ENCODE results near the gene ARHGAP42. TPM values are rescaled to one million over a fixed set of nuclear protein-coding genes. Genes with fewer than 3 reads are reported as not detected.

Gene ARHGAP42
- total RNA-seq, 4 donors from 2014 or later: 7.6 to 22.2 (median 14.6) TPM

DNA sequence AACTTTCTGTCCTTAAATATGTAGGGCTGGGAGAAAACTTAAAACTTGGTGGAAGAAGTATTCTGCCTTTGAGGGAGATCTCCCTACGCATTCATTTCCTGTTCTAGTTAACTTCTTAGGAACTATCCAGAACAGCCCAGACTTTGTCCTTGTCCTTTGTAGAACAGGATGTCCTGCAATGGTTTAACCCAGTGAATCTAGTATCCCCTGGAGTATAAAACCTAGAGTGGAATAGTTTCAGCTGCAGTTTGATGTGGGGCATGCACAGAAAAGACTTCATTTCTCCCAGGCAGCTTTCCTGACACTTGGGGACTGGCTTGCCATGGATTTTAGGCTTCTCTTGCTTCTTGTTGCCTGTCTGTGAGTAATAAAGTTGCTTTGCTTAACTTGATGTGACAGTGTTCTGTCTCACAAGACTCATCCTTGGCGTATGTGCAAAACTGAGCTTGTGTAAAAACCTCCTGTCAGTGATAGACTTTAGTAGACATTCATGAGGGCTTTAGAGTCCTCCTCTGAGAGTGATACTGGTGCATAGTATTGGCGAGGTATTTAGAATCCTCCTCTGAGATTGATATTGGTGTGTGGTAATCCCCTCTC, 28.2 kb downstream of the ARHGAP42 start:
- TF ChIP-seq POLR2A (IDR thresholded peaks at IDR 0.05): no peak
- TF ChIP-seq, protein P1, sequence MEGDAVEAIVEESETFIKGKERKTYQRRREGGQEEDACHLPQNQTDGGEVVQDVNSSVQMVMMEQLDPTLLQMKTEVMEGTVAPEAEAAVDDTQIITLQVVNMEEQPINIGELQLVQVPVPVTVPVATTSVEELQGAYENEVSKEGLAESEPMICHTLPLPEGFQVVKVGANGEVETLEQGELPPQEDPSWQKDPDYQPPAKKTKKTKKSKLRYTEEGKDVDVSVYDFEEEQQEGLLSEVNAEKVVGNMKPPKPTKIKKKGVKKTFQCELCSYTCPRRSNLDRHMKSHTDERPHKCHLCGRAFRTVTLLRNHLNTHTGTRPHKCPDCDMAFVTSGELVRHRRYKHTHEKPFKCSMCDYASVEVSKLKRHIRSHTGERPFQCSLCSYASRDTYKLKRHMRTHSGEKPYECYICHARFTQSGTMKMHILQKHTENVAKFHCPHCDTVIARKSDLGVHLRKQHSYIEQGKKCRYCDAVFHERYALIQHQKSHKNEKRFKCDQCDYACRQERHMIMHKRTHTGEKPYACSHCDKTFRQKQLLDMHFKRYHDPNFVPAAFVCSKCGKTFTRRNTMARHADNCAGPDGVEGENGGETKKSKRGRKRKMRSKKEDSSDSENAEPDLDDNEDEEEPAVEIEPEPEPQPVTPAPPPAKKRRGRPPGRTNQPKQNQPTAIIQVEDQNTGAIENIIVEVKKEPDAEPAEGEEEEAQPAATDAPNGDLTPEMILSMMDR (IDR thresholded peaks at IDR 0.05): no peak
- 78 to 90% methylated on average over 3 of the region's 3 CpGs for WGBS, 2 donors
- no peak for DNase-seq (ENCODE audit: low spot score in 2 of 2)
- H3K4me3 ChIP-seq (ENCODE audit: low read depth, poor library complexity, severe bottlenecking): no peak overlapping the region
- intact Hi-C loops (cut with DNase I; ENCODE audit: low total_unique reads): no loop called here

DNA sequence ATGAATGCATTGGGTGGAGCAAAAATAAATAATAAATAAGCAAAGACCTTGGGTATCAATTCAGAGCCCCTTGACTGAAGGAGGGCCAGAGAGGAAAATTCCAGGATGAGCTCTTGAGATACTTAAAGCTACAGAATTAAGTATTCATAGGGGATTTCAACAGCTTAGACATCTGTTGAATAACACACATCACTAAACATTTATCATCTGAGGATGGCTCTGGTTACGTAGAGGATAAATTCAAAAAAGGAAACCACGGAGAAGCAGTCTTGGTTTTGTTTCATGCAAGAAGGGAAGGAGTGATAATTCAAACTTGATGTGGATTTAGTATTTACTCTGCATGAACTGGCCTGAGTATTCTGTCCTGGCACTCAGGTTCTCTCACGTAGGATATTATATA, 29.8 kb downstream of the ARHGAP42 start:
- intact Hi-C loops (cut with DNase I; ENCODE audit: low total_unique reads): no loop called here
- H3K4me3 ChIP-seq (ENCODE audit: low read depth, poor library complexity, severe bottlenecking): no peak overlapping the region
- DNase-seq (ENCODE audit: low spot score in 2 of 2): no peak
- TF ChIP-seq, protein P1 (IDR thresholded peaks at IDR 0.05): no peak
- TF ChIP-seq POLR2A (IDR thresholded peaks at IDR 0.05): no peak
- WGBS, 2 donors: 79 to 80% methylated on average over 3 of the region's 3 CpGs

DNA sequence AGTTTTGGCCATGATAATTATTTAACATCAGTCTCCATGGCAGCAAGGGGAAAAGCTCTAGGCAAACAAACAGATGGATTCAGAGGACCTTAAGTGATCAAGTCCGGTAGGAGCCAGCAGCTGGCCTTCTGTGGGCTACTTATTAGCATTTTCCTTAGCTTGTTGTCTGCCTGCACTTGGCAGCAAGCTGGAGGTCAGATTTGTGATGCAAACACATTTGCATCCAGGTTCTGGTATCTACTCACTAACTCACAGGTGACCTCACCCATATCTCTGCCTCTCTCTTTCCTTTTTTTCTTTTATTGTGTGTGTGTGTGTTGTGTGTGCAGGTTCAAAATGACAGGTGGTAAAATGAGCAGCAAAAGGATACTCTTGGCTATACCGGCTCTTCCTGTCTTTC, 32.3 kb downstream of the ARHGAP42 start:
- intact Hi-C loops (cut with DNase I; ENCODE audit: low total_unique reads): no loop called here
- DNase-seq (ENCODE audit: low spot score in 2 of 2): no peak
- H3K4me3 ChIP-seq (ENCODE audit: low read depth, poor library complexity, severe bottlenecking): no peak overlapping the region
- WGBS, 2 donors: 9 to 14% methylated on average over 2 of the region's 2 CpGs
- TF ChIP-seq POLR2A (IDR thresholded peaks at IDR 0.05): no peak
- TF ChIP-seq, protein P1 (IDR thresholded peaks at IDR 0.05): no peak

DNA sequence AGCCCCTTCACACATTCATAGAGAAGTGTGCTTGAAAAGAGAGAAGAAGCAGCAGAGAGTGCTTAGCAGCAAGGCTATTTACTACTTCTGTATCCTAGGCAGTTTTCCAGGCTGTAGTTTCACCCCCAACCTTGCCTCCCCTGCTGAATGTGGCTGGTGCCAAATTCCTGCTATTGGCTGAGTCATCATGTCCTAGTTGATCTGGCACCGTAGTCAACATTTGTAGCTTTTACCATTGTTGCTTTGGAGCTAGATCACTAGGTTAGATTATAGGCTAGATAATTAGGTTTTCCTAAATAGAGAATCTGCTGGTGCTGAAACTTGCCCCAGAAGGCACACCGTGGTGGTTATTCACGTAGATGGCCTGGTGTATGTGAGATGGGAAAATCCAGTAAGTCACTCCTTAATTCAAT, 32.7 kb downstream of the ARHGAP42 start:
- 11 to 13% methylated on average over 3 of the region's 3 CpGs for WGBS, 2 donors
- intact Hi-C loops (cut with DNase I; ENCODE audit: low total_unique reads): no loop called here
- DNase-seq (ENCODE audit: low spot score in 2 of 2): peak in 1 of 2 donors; percentile 79
- TF ChIP-seq, protein P1 (IDR thresholded peaks at IDR 0.05): no peak
- TF ChIP-seq POLR2A (IDR thresholded peaks at IDR 0.05): no peak
- no peak overlapping the region for H3K4me3 ChIP-seq (ENCODE audit: low read depth, poor library complexity, severe bottlenecking)

DNA sequence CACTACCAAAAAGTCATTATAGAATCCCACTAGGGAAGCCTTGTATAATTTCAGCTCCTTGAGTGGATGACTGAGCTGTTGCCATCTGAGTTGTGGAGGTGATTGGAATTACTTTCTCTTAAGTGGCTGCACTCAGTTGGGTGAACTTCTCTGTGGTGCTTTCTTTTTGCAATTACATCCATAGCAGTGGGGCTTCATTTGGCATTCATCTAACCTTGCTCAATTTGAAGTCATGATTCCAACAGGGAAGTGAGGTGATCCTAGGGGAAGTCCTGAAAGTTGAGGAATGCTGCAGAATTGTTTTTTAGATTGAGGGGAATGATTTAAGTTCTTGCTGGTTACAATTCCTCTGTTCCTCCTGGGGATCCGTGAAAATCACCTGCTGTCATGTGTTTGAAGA, 39.6 kb downstream of the ARHGAP42 start:
- TF ChIP-seq POLR2A (IDR thresholded peaks at IDR 0.05): no peak
- TF ChIP-seq, protein P1 (IDR thresholded peaks at IDR 0.05): no peak
- no peak overlapping the region for H3K4me3 ChIP-seq (ENCODE audit: low read depth, poor library complexity, severe bottlenecking)
- DNase-seq (ENCODE audit: low spot score in 2 of 2): no peak
- intact Hi-C loops (cut with DNase I; ENCODE audit: low total_unique reads): no loop called here
- 66% methylated on average over 1 of the region's 1 CpG for WGBS, 2 donors

DNA sequence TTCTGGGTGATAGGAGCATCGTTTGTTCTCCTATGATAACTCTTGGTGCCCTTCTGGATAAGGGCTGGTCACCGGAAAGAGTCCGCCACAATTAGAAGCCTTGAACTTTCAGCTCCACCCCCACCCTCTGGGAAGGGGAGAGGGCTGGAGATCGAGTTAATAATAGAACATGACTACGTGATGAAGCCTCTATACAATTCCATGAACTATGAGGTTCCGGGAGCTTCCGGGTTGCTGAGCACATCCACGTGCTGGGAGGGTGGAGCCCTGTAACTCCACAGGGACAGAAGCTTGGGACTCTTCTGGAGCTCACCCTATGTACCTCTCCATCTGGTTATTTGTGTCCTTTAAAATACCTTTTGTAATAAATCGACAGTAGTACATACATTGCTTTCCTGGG, 40.3 kb downstream of the ARHGAP42 start:
- 76 to 92% methylated on average over 9 of the region's 9 CpGs for WGBS, 2 donors
- no peak for DNase-seq (ENCODE audit: low spot score in 2 of 2)
- H3K4me3 ChIP-seq (ENCODE audit: low read depth, poor library complexity, severe bottlenecking): no peak overlapping the region
- TF ChIP-seq, protein P1 (IDR thresholded peaks at IDR 0.05): no peak
- TF ChIP-seq POLR2A (IDR thresholded peaks at IDR 0.05): no peak
- intact Hi-C loops (cut with DNase I; ENCODE audit: low total_unique reads): no loop called here
